Lower lobe of right lung (tissue), 2 donors: ENCODE results near the gene MGAT5B. TPM values are rescaled to one million over a fixed set of nuclear protein-coding genes. Genes with fewer than 3 reads are reported as not detected.

Source experiments
- ATAC-seq, 2 donors: fragments of 200-7000 bp; cut with Tn5 transposase; one replicate each; pipeline ENCODE4 v1.9.1; 2020 to 2022; ENCODE audit warnings: mild to moderate bottlenecking in 2 of 2, moderate library complexity in 2 of 2
- DNase-seq: peaks from one replicate; pipeline ENCODE4 v3.0.0-alpha.2; 2020
- H3K27ac ChIP-seq: fragments of 200-600 bp; one replicate; pipeline ENCODE4 v1.8.0; 2022
- H3K27me3 ChIP-seq: fragments of 200-600 bp; one replicate; pipeline ENCODE4 v1.8.0; 2022; ENCODE audit warnings: low read depth
- H3K36me3 ChIP-seq: fragments of 200-600 bp; one replicate; pipeline ENCODE4 v1.8.0; 2022; ENCODE audit warnings: mild to moderate bottlenecking
- H3K4me1 ChIP-seq: fragments of 200-600 bp; one replicate; pipeline ENCODE4 v1.8.0; 2022
- H3K4me3 ChIP-seq: fragments of 200-600 bp; one replicate; pipeline ENCODE4 v1.8.0; 2022; ENCODE audit warnings: mild to moderate bottlenecking
- H3K9me3 ChIP-seq: fragments of 200-600 bp; one replicate; pipeline ENCODE4 v1.8.0; 2022
- intact Hi-C: fragments of 100-400 bp; cut with DNase I; formaldehyde crosslinking; loops from one replicate; pipeline ENCODE4 v1.11.0; 2022
- total RNA-seq: library from RNA; stranded (reverse); fragmentation: NEBNext Ultra II Directional; extraction: Animal tissue kit (Norgen Biotek cat#: 25700); gene quantifications from one replicate; pipeline ENCODE4 v1.2.1, GENCODE V29; 2021
- TF ChIP-seq, protein P1 (sequence below): fragments of 200-600 bp; IDR thresholded peaks from one replicate; pipeline ENCODE4 v1.8.0; 2022; ENCODE audit warnings: antibody characterized with exemption, mild to moderate bottlenecking
- donor health status: DM: no; HTN: yes; CAD: no; lungs with severe emphysema.

MGAT5B gene
- total RNA-seq, 1 donor from 2014 or later: 1.3 TPM

DNA sequence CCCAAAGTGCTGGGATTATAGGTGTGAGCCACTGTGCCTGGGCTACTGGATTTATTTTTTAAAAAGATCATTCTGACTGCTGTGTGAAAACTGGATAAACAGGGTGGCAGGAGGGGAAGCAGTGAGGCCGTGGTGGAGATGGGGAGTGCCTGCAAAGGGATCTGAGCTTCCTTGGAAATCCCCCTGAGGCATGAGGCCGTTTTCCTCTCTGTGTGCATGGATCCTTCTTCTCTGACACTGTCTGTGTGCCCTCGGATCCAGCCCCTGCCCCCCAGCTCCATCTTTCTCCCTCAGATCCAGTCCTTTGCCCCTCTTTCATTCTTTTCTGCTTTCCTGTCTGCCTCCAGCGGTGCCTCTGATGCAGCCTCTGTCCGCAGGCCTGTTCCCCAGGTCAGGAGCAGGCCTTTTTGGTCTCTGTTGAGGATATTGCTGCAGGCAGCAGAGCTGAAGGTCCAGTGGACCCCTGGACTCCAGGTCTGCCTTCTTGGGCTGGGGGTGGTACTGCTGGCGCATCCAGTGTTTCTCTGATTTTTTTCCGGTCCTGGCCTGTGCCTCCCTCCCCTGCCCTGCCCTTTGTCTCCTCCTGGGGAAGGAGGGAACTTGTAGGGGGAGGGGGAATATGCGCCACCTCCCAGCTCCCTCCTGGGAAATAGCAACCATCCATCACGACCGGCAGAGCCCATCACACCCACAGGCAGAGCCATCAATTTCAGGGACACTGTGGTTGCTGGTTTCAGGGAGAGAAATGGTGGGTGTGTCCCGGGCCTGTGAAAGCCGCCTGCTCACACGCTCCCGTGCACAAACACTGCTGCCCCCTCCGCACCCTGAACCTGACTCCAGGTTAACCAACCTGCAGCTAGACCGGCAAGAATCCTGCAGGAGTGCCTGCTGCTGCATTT, 17.0 kb downstream of the MGAT5B start:
- no peaks in the 10 kb centered on the region for H3K9me3 ChIP-seq
- H3K36me3 ChIP-seq: no peaks in the 10 kb centered on the region
- peaks cover under 1% of the 10 kb centered on the region for H3K27me3 ChIP-seq
- H3K27ac ChIP-seq: no peak overlapping the region
- intact Hi-C loops: no loop called here
- DNase-seq (no peak), ATAC-seq (no peak)
- H3K4me3 ChIP-seq: no peak overlapping the region
- H3K4me1 ChIP-seq: no peaks in the 10 kb centered on the region
- TF ChIP-seq, protein P1, sequence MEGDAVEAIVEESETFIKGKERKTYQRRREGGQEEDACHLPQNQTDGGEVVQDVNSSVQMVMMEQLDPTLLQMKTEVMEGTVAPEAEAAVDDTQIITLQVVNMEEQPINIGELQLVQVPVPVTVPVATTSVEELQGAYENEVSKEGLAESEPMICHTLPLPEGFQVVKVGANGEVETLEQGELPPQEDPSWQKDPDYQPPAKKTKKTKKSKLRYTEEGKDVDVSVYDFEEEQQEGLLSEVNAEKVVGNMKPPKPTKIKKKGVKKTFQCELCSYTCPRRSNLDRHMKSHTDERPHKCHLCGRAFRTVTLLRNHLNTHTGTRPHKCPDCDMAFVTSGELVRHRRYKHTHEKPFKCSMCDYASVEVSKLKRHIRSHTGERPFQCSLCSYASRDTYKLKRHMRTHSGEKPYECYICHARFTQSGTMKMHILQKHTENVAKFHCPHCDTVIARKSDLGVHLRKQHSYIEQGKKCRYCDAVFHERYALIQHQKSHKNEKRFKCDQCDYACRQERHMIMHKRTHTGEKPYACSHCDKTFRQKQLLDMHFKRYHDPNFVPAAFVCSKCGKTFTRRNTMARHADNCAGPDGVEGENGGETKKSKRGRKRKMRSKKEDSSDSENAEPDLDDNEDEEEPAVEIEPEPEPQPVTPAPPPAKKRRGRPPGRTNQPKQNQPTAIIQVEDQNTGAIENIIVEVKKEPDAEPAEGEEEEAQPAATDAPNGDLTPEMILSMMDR: no peak

GRCh38 chr17:76885894-76886290, 17.7 kb downstream of the MGAT5B start:
- H3K4me1 ChIP-seq: no peaks in the 10 kb centered on the region
- no peak for ATAC-seq
- TF ChIP-seq, protein P1: no peak
- no peaks in the 10 kb centered on the region for H3K27me3 ChIP-seq
- DNase-seq: no peak
- no peak overlapping the region for H3K4me3 ChIP-seq
- H3K27ac ChIP-seq: no peak overlapping the region
- H3K36me3 ChIP-seq: no peaks in the 10 kb centered on the region
- H3K9me3 ChIP-seq: no peaks in the 10 kb centered on the region
- intact Hi-C loops: no loop called here

DNA sequence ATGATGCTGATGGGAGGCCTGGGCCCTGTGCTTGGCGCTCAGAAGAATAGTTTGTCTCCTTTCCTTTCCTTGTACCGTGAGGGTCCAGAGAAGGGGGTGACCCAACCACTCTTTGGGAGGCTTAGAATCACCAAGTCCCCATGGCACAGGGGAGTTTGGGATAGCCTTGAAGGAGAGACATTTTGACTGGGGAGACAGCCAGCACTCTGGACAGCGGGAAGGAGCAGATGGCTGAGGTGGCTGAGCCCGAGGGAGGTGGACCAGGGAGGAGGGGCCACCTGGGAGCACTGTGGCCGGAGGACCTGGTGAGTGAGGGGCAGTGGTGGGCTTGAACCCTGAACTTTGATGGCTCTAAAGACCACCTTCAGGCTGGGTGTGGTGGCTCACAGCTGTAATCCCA, 18.2 kb downstream of the MGAT5B start:
- H3K27ac ChIP-seq: no peak overlapping the region
- DNase-seq (no peak), ATAC-seq (no peak)
- H3K36me3 ChIP-seq: no peaks in the 10 kb centered on the region
- H3K4me3 ChIP-seq: no peak overlapping the region
- TF ChIP-seq, protein P1: no peak
- H3K9me3 ChIP-seq: no peaks in the 10 kb centered on the region
- H3K4me1 ChIP-seq: no peaks in the 10 kb centered on the region
- no peaks in the 10 kb centered on the region for H3K27me3 ChIP-seq
- intact Hi-C loops: no loop called here

GRCh38 chr17:76887802-76888201, 19.6 kb downstream of the MGAT5B start:
- H3K27ac ChIP-seq: no peak overlapping the region
- intact Hi-C loops: no loop called here
- TF ChIP-seq, protein P1: no peak

DNA sequence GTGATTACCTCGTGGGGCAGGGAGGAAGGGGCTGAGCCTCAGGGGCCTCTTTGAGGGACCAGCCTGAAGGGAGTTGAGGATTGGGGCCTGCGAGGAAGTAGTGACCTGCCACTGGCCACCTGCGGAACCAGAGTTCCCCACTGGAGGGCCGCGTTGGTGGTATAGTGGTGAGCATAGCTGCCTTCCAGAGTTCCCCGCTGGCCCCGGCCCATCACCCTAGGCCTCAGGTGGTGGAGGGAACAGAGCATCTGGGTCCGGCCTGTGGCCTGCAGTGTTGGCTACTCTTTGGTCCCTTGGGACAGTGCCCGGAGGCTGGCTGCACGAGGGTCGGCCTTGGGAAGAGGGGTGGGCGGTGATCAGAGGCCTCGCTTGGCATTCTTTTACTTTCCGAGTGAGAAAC, 20.5 kb downstream of the MGAT5B start:
- Histone ChIP-seq H3K4me3 (no peak overlapping the region), H3K36me3 (no peaks in the 10 kb centered on the region), H3K9me3 (no peaks in the 10 kb centered on the region), H3K4me1 (no peaks in the 10 kb centered on the region), H3K27me3 (no peaks in the 10 kb centered on the region), H3K27ac (no peak overlapping the region)
- ATAC-seq: no peak
- DNase-seq: no peak
- TF ChIP-seq, protein P1: no peak
- intact Hi-C loops: no loop called here

More at GRCh38 chr17:76887802-76888201, 19.6 kb downstream of the MGAT5B start:
- Histone ChIP-seq H3K9me3 (no peaks in the 10 kb centered on the region), H3K4me1 (no peaks in the 10 kb centered on the region), H3K4me3 (no peak overlapping the region), H3K36me3 (no peaks in the 10 kb centered on the region), H3K27me3 (no peaks in the 10 kb centered on the region)
- no peak for DNase-seq
- ATAC-seq: no peak
